Astrocyte (in vitro differentiated cells and primary cell): ENCODE results near the gene PRDM11. TPM values are rescaled to one million over a fixed set of nuclear protein-coding genes. Genes with fewer than 3 reads are reported as not detected.

Experiments used
- DNase-seq: peaks from one replicate; pipeline ENCODE4 v3.0.0-alpha.2; 2010; ENCODE audit warnings: low read depth
- FAIRE-seq: peaks from 2 replicates; lab custom pipeline; 2011; peaks lifted over from hg19 to GRCh38; lab: Jason Lieb, UNC
- H2AFZ ChIP-seq: 2 replicates; pipeline ENCODE4 v1.6.0; 2012; ENCODE audit warnings: low read depth, low read length, inconsistent platforms
- H3K27ac ChIP-seq: 2 replicates; pipeline ENCODE4 v1.5.1; 2011; ENCODE audit warnings: low read depth, low read length, inconsistent platforms
- H3K27me3 ChIP-seq: 2 replicates; pipeline ENCODE4 v1.6.0; 2011; ENCODE audit warnings: low read length, inconsistent platforms; ENCODE audit not compliant: insufficient read depth
- H3K36me3 ChIP-seq: 2 replicates; pipeline ENCODE4 v1.5.1; 2011; ENCODE audit warnings: low read length, inconsistent platforms; ENCODE audit not compliant: insufficient read depth
- H3K4me1 ChIP-seq: 2 replicates; pipeline ENCODE4 v1.5.1; 2011; ENCODE audit warnings: low read length, inconsistent platforms; ENCODE audit not compliant: insufficient read depth
- H3K4me2 ChIP-seq: 2 replicates; pipeline ENCODE4 v1.6.0; 2012; ENCODE audit warnings: low read length, inconsistent platforms
- H3K4me3 ChIP-seq: 2 replicates; pipeline ENCODE4 v1.5.1; 2011; ENCODE audit warnings: low read depth, mild to moderate bottlenecking, low read length, inconsistent platforms; ENCODE audit not compliant: insufficient read depth
- H3K79me2 ChIP-seq: 2 replicates; pipeline ENCODE4 v1.6.0; 2012; ENCODE audit warnings: mild to moderate bottlenecking, low read length, inconsistent platforms; ENCODE audit not compliant: insufficient read depth
- H3K9ac ChIP-seq: 2 replicates; pipeline ENCODE4 v1.6.0; 2012; ENCODE audit warnings: mild to moderate bottlenecking, low read length, inconsistent platforms
- H3K9me3 ChIP-seq: 2 replicates; pipeline ENCODE4 v1.5.1; 2012; ENCODE audit warnings: low read depth, mild to moderate bottlenecking, low read length, inconsistent platforms; ENCODE audit not compliant: insufficient read depth
- H4K20me1 ChIP-seq: 2 replicates; pipeline ENCODE4 v1.6.0; 2012; ENCODE audit warnings: low read length, inconsistent platforms; ENCODE audit not compliant: insufficient read depth
- H3K27ac Mint-ChIP-seq: one replicate; pipeline ENCODE4 v1.8.0; 2021; ENCODE audit warnings: mild to moderate bottlenecking, mixed read lengths; ENCODE audit not compliant: unreplicated experiment
- H3K27me3 Mint-ChIP-seq: one replicate; pipeline ENCODE4 v1.8.0; 2021; ENCODE audit warnings: low read depth, mixed read lengths; ENCODE audit not compliant: unreplicated experiment
- H3K36me3 Mint-ChIP-seq: one replicate; pipeline ENCODE4 v1.8.0; 2021; ENCODE audit warnings: low read depth, mixed read lengths; ENCODE audit not compliant: unreplicated experiment
- H3K4me1 Mint-ChIP-seq: one replicate; pipeline ENCODE4 v1.8.0; 2021; ENCODE audit warnings: low read depth, mixed read lengths; ENCODE audit not compliant: unreplicated experiment
- H3K4me3 Mint-ChIP-seq: one replicate; pipeline ENCODE4 v1.8.0; 2021; ENCODE audit warnings: mild to moderate bottlenecking, moderate library complexity, mixed read lengths; ENCODE audit not compliant: unreplicated experiment
- H3K9me3 Mint-ChIP-seq: one replicate; pipeline ENCODE4 v1.8.0; 2021; ENCODE audit warnings: mild to moderate bottlenecking, mixed read lengths; ENCODE audit not compliant: unreplicated experiment
- EZH2 ChIP-seq: IDR thresholded peaks from 2 replicates; pipeline ENCODE4 v1.6.1; 2012; ENCODE audit warnings: mild to moderate bottlenecking, low read length, inconsistent platforms; ENCODE audit not compliant: insufficient read depth
- total RNA-seq: library from RNA; stranded (reverse); gene quantifications from 2 replicates; pipeline ENCODE4 v1.2.1, GENCODE V29; 2021
- TF ChIP-seq, protein P1 (sequence below): IDR thresholded peaks from 2 replicates; pipeline ENCODE4 v1.5.1; 2011; ENCODE audit warnings: low read depth, mild to moderate bottlenecking, inconsistent platforms, low read length, moderate library complexity; ENCODE audit not compliant: insufficient read depth

PRDM11 gene
- total RNA-seq, 1 donor from 2014 or later = 9.1 TPM

DNA sequence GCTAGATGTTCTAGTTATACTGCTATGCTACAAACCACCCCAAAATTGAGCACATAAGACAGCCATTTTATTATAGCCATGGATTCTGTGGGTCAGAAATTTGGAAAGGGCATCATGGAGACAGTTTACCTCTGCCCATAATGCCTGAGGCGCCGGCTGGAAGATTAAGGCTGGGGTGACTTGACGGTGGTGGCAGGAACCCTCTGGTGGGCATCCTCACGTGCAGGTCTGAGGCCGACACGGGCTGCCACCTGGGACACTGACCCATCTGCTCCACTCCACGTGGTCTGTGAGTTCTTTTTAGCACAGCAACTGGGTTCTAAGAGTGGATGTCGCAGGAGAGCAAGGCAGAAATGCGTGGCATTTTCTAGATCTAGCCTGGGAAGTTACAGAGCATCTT lies 40.0 kb upstream of the PRDM11 start:
- Mint-ChIP-seq H3K4me1 (peaks cover 10% of the 10 kb centered on the region), H3K9me3 (peaks cover 2% of the 10 kb centered on the region), H3K4me3 (no peak overlapping the region), H3K27me3 (peaks cover 31% of the 10 kb centered on the region), H3K36me3 (no peaks in the 10 kb centered on the region), H3K27ac (no peak overlapping the region)
- Histone ChIP-seq H3K27me3 (peaks cover 16% of the 10 kb centered on the region), H2AFZ (no peak overlapping the region), H3K36me3 (no peaks in the 10 kb centered on the region), H3K9me3 (no peaks in the 10 kb centered on the region), H3K4me1 (peaks cover 9% of the 10 kb centered on the region), H3K9ac (no peak overlapping the region), H4K20me1 (no peaks in the 10 kb centered on the region), H3K27ac (no peak overlapping the region), H3K79me2 (no peaks in the 10 kb centered on the region), H3K4me3 (no peak overlapping the region), H3K4me2 (no peak overlapping the region)
- TF ChIP-seq, protein P1, sequence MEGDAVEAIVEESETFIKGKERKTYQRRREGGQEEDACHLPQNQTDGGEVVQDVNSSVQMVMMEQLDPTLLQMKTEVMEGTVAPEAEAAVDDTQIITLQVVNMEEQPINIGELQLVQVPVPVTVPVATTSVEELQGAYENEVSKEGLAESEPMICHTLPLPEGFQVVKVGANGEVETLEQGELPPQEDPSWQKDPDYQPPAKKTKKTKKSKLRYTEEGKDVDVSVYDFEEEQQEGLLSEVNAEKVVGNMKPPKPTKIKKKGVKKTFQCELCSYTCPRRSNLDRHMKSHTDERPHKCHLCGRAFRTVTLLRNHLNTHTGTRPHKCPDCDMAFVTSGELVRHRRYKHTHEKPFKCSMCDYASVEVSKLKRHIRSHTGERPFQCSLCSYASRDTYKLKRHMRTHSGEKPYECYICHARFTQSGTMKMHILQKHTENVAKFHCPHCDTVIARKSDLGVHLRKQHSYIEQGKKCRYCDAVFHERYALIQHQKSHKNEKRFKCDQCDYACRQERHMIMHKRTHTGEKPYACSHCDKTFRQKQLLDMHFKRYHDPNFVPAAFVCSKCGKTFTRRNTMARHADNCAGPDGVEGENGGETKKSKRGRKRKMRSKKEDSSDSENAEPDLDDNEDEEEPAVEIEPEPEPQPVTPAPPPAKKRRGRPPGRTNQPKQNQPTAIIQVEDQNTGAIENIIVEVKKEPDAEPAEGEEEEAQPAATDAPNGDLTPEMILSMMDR = no peak
- TF ChIP-seq EZH2 = no peak
- DNase-seq (no peak), FAIRE-seq (no peak)

- Mint-ChIP-seq H3K9me3 (peaks cover 2% of the 10 kb centered on the region), H3K27ac (no peak overlapping the region), H3K27me3 (peaks cover 34% of the 10 kb centered on the region), H3K4me3 (no peak overlapping the region), H3K36me3 (no peaks in the 10 kb centered on the region), H3K4me1 (peaks cover 10% of the 10 kb centered on the region)
- no peaks in the 10 kb centered on the region for H4K20me1 ChIP-seq
- H3K9ac ChIP-seq = no peak overlapping the region
- H3K79me2 ChIP-seq = no peaks in the 10 kb centered on the region
- FAIRE-seq (no peak), DNase-seq (no peak)
- no peak overlapping the region for H3K4me3 ChIP-seq
- H3K36me3 ChIP-seq = no peaks in the 10 kb centered on the region
- H3K9me3 ChIP-seq = no peaks in the 10 kb centered on the region
- H3K4me1 ChIP-seq = peaks cover 9% of the 10 kb centered on the region
- no peak overlapping the region for H3K4me2 ChIP-seq
- H2AFZ ChIP-seq = no peak overlapping the region
- H3K27ac ChIP-seq = no peak overlapping the region
- H3K27me3 ChIP-seq = peaks cover 19% of the 10 kb centered on the region
- TF ChIP-seq EZH2 = no peak
- TF ChIP-seq, protein P1 = no peak
Observed at GRCh38 chr11:45107029-45107428, 39.4 kb upstream of the PRDM11 start.
